Gastroesophageal sphincter (tissue), 4 donors: ENCODE results near the gene SECTM1. TPM values are rescaled to one million over a fixed set of nuclear protein-coding genes. Genes with fewer than 3 reads are reported as not detected.

Experiments used
- ATAC-seq: fragments of 150-250 bp; one replicate; pipeline ENCODE4 v1.9.1; 2016; ENCODE audit warnings: mild to moderate bottlenecking, moderate library complexity
- H3K27ac ChIP-seq, 4 donors: fragments of 200-600 bp; sonication (generic) in 3 of 4; 1 replicate in 3 of 4; 2 replicates in 1 of 4; pipeline ENCODE4 v1.5.1; 2016 to 2019
- H3K27me3 ChIP-seq: fragments of 200-600 bp; sonication (generic); one replicate; pipeline ENCODE4 v1.5.1; 2019
- H3K36me3 ChIP-seq, 2 donors: fragments of 200-600 bp; sonication (generic); one replicate each; pipeline ENCODE4 v1.5.1; 2019; ENCODE audit warnings: control low read depth in 1 of 2
- H3K4me1 ChIP-seq, 3 donors: fragments of 200-600 bp; sonication (generic); 1 replicate in 2 of 3; 2 replicates in 1 of 3; pipeline ENCODE4 v1.5.1; 2016 to 2019; ENCODE audit warnings: control low read depth in 2 of 3
- H3K4me3 ChIP-seq, 2 donors: fragments of 200-600 bp; sonication (generic); one replicate each; pipeline ENCODE4 v1.5.1; 2019; ENCODE audit warnings: mild to moderate bottlenecking in 1 of 2, moderate library complexity in 1 of 2
- H3K9me3 ChIP-seq, 3 donors: fragments of 200-600 bp; sonication (generic); one replicate each; pipeline ENCODE4 v1.5.1; 2017 to 2019; ENCODE audit warnings: control low read depth in 2 of 3
- CTCF ChIP-seq, 4 experiments: fragments of 200-600 bp in 2 of 4; fragments of 450-650 bp in 2 of 4; sonication (generic) in 1 of 4; IDR thresholded peaks; one replicate each; pipeline ENCODE4 v1.5.1; 2017 to 2019; ENCODE audit warnings: antibody characterized with exemption in 4 of 4, mild to moderate bottlenecking in 2 of 4, moderate library complexity in 2 of 4
- EP300 ChIP-seq: sonication (generic); formaldehyde crosslinking; IDR thresholded peaks from one replicate; pipeline ENCODE4 v1.6.1; 2017; ENCODE audit warnings: antibody characterized with exemption, mild to moderate bottlenecking
- POLR2A ChIP-seq, 2 donors: fragments of 450-650 bp; IDR thresholded peaks; one replicate each; pipeline ENCODE4 v1.6.1; 2017; ENCODE audit warnings: antibody characterized with exemption in 2 of 2, mild to moderate bottlenecking in 2 of 2, moderate library complexity in 1 of 2
- POLR2AphosphoS5 ChIP-seq: sonication (generic); formaldehyde crosslinking; IDR thresholded peaks from one replicate; pipeline ENCODE4 v1.6.1; 2017; ENCODE audit warnings: antibody characterized with exemption
- WGBS, 2 donors: methylation state at CpG; one replicate each; pipeline ENCODE4 v1.1.5; 2018; ENCODE audit warnings: low coverage in 1 of 2; 5-methylcytosine and 5-hydroxymethylcytosine counted together
- total RNA-seq, 4 donors: library from RNA; depleted of rRNA; stranded (reverse); fragments of >200 nt; gene quantifications; one replicate each; pipeline ENCODE4 v1.1.0, GENCODE V29; 2016

Gene SECTM1
- total RNA-seq, 4 donors from 2014 or later, result 6.1 to 22.3 (median 17.6) TPM

- Histone ChIP-seq H3K36me3 (peaks cover 0 to 23% of the 10 kb centered on the region in 2 donors), H3K27me3 (no peaks in the 10 kb centered on the region), H3K27ac (no peak overlapping the region), H3K9me3 (no peaks in the 10 kb centered on the region), H3K4me1 (peaks cover 0 to 31% (median 10%) of the 10 kb centered on the region in 3 donors), H3K4me3 (no peak overlapping the region)
- TF ChIP-seq POLR2A (IDR thresholded peaks at IDR 0.05), result no peak
- TF ChIP-seq POLR2AphosphoS5, result no peak
- no peak for TF ChIP-seq CTCF (IDR thresholded peaks at IDR 0.05)
- no peak for TF ChIP-seq EP300
- 66 to 89% methylated on average over 6 to 8 of the region's 16 CpGs for WGBS, 2 donors
- no peak for ATAC-seq
Measured at GRCh38 chr17:82278786-82279391, 54.7 kb downstream of the SECTM1 start.

GRCh38 chr17:82278308-82278707 lies 55.3 kb downstream of the SECTM1 start:
- no peaks in the 10 kb centered on the region for H3K9me3 ChIP-seq
- no peak overlapping the region for H3K27ac ChIP-seq
- TF ChIP-seq CTCF (IDR thresholded peaks at IDR 0.05) (no peak), POLR2A (IDR thresholded peaks at IDR 0.05) (no peak), POLR2AphosphoS5 (no peak)
- no peaks in the 10 kb centered on the region for H3K27me3 ChIP-seq
- no peak for ATAC-seq
- peaks cover 0 to 23% of the 10 kb centered on the region in 2 donors for H3K36me3 ChIP-seq
- no peak overlapping the region for H3K4me3 ChIP-seq
- peaks cover 0 to 30% (median 12%) of the 10 kb centered on the region in 3 donors for H3K4me1 ChIP-seq
- 72 to 77% methylated on average over 8 to 9 of the region's 9 CpGs for WGBS, 2 donors

- H3K36me3 ChIP-seq, result peaks cover 0 to 23% of the 10 kb centered on the region in 2 donors
- H3K4me1 ChIP-seq, result peaks cover 0 to 25% (median 12%) of the 10 kb centered on the region in 3 donors
- H3K9me3 ChIP-seq, result no peaks in the 10 kb centered on the region
- H3K27me3 ChIP-seq, result no peaks in the 10 kb centered on the region
- TF ChIP-seq POLR2A (IDR thresholded peaks at IDR 0.05) (no peak), CTCF (IDR thresholded peaks at IDR 0.05) (no peak), POLR2AphosphoS5 (no peak), EP300 (no peak)
- no peak overlapping the region for H3K27ac ChIP-seq
- 60 to 71% methylated on average over 1 to 6 of the region's 12 CpGs for WGBS, 2 donors
- H3K4me3 ChIP-seq, result no peak overlapping the region
- no peak for ATAC-seq
Measured at GRCh38 chr17:82277851-82278250, 55.7 kb downstream of the SECTM1 start.

GRCh38 chr17:82276938-82277337 lies 56.6 kb downstream of the SECTM1 start:
- H3K4me3 ChIP-seq, result no peak overlapping the region
- H3K4me1 ChIP-seq, result peaks cover 0 to 29% (median 16%) of the 10 kb centered on the region in 3 donors
- H3K9me3 ChIP-seq, result no peaks in the 10 kb centered on the region
- no peak overlapping the region for H3K27ac ChIP-seq
- 80 to 87% methylated on average over 4 to 5 of the region's 5 CpGs for whole genome bisulfite sequencing, 2 donors
- peaks cover 0 to 25% of the 10 kb centered on the region in 2 donors for H3K36me3 ChIP-seq
- TF ChIP-seq POLR2AphosphoS5, result no peak
- TF ChIP-seq EP300, result no peak
- no peak for TF ChIP-seq CTCF (IDR thresholded peaks at IDR 0.05)
- TF ChIP-seq POLR2A (IDR thresholded peaks at IDR 0.05), result no peak
- no peaks in the 10 kb centered on the region for H3K27me3 ChIP-seq
- ATAC-seq, result no peak

- Histone ChIP-seq H3K9me3 (no peaks in the 10 kb centered on the region), H3K4me1 (peaks cover 0 to 45% (median 31%) of the 10 kb centered on the region in 3 donors)
- no peak for ATAC-seq
Measured at GRCh38 chr17:82275326-82275725, 58.2 kb downstream of the SECTM1 start.

More at GRCh38 chr17:82275326-82275725, 58.2 kb downstream of the SECTM1 start:
- TF ChIP-seq CTCF (IDR thresholded peaks at IDR 0.05) (no peak), POLR2A (IDR thresholded peaks at IDR 0.05) (no peak), POLR2AphosphoS5 (no peak), EP300 (no peak)
- no peaks in the 10 kb centered on the region for H3K27me3 ChIP-seq
- no peak overlapping the region for H3K4me3 ChIP-seq
- H3K27ac ChIP-seq, result no peak overlapping the region
- H3K36me3 ChIP-seq, result peaks cover 0 to 40% of the 10 kb centered on the region in 2 donors
- WGBS, 2 donors, result 82 to 100% methylated on average over 1 to 7 of the region's 14 CpGs
